NCI-H774 (cell line): ENCODE measurements around the gene BCL10.

Experiments used
- DNase-seq: peaks from one replicate; lab custom pipeline; 2025; lab: John Stamatoyannopoulos, UW

The BCL10 gene

GRCh38 chr1:85276215-85276977 is at the start of gene BCL10:
Gene BCL10, minus strand, starts transcription at chr1:85276632. Its CDS starts 280 bp downstream, at chr1:85276352.
- DNase-seq, result peak; percentile 98

- DNase-seq, result no peak
Observed at GRCh38 chr1:85325920-85326319, 49.5 kb upstream of the BCL10 start.

GRCh38 chr1:85323770-85324169 is 47.3 kb upstream of the BCL10 start:
- DNase-seq, result no peak

- DNase-seq, result no peak
Observed at GRCh38 chr1:85322655-85323054, 46.2 kb upstream of the BCL10 start.

- no peak for DNase-seq
Observed at GRCh38 chr1:85321237-85321964, 45.0 kb upstream of the BCL10 start.

GRCh38 chr1:85320371-85321131 is 44.1 kb upstream of the BCL10 start:
- no peak for DNase-seq

GRCh38 chr1:85319931-85320330 is 43.5 kb upstream of the BCL10 start:
- DNase-seq, result no peak

GRCh38 chr1:85319491-85319890 is 43.1 kb upstream of the BCL10 start:
- DNase-seq, result no peak

GRCh38 chr1:85318217-85318616 is 41.8 kb upstream of the BCL10 start:
- no peak for DNase-seq

- DNase-seq, result no peak
Observed at GRCh38 chr1:85317560-85317959, 41.1 kb upstream of the BCL10 start.

- no peak for DNase-seq
Observed at GRCh38 chr1:85316321-85316720, 39.9 kb upstream of the BCL10 start.

- DNase-seq, result no peak
Observed at GRCh38 chr1:85315789-85316188, 39.4 kb upstream of the BCL10 start.

GRCh38 chr1:85314726-85315125 is 38.3 kb upstream of the BCL10 start:
- DNase-seq, result no peak

- no peak for DNase-seq
Observed at GRCh38 chr1:85313888-85314696, 37.7 kb upstream of the BCL10 start.

GRCh38 chr1:85311818-85312217 is 35.4 kb upstream of the BCL10 start:
- no peak for DNase-seq

- no peak for DNase-seq
Observed at GRCh38 chr1:85308833-85309350, 32.5 kb upstream of the BCL10 start.

- no peak for DNase-seq
Observed at GRCh38 chr1:85307987-85308832, 31.8 kb upstream of the BCL10 start.

- no peak for DNase-seq
Observed at GRCh38 chr1:85306236-85306635, 29.8 kb upstream of the BCL10 start.

- no peak for DNase-seq
Observed at GRCh38 chr1:85303440-85304162, 27.2 kb upstream of the BCL10 start.

- no peak for DNase-seq
Observed at GRCh38 chr1:85300140-85300539, 23.7 kb upstream of the BCL10 start.
